Subcutaneous abdominal adipose tissue (tissue), 5 donors: Measurements from ENCODE around the gene MYADML2.
"Not testable (repeated sequence)": the region's sequence is repeated elsewhere in the genome, so short reads cannot be mapped to it uniquely, and the experiment has no call there.

Source experiments
- H3K27ac ChIP-seq: one replicate; pipeline ENCODE4 v1.7.0; 2013; ENCODE audit warnings: low read depth, mild to moderate bottlenecking, inconsistent platforms, low read length, moderate library complexity
- H3K27me3 ChIP-seq, 5 donors: one replicate each; pipeline ENCODE4 v1.7.0; 2013; ENCODE audit warnings: low read length in 5 of 5, inconsistent platforms in 1 of 5; ENCODE audit not compliant: control insufficient read depth in 5 of 5, insufficient read depth in 4 of 5
- H3K36me3 ChIP-seq, 5 donors: one replicate each; pipeline ENCODE4 v1.7.0; 2013; ENCODE audit warnings: low read length in 5 of 5; ENCODE audit not compliant: control insufficient read depth in 5 of 5, insufficient read depth in 5 of 5
- H3K4me1 ChIP-seq, 5 donors: one replicate each; pipeline ENCODE4 v1.7.0; 2013; ENCODE audit warnings: low read length in 5 of 5, mild to moderate bottlenecking in 3 of 5, moderate library complexity in 1 of 5; ENCODE audit not compliant: control insufficient read depth in 5 of 5, insufficient read depth in 5 of 5
- H3K4me3 ChIP-seq, 5 donors: one replicate each; pipeline ENCODE4 v1.7.0; 2013; ENCODE audit warnings: low read length in 5 of 5, low read depth in 1 of 5
- H3K9ac ChIP-seq, 5 donors: one replicate each; pipeline ENCODE4 v1.7.0; 2013; ENCODE audit warnings: low read length in 5 of 5, mild to moderate bottlenecking in 4 of 5, moderate library complexity in 3 of 5
- H3K9me3 ChIP-seq, 5 donors: one replicate each; pipeline ENCODE4 v1.7.0; 2013; ENCODE audit warnings: low read length in 5 of 5; ENCODE audit not compliant: control insufficient read depth in 5 of 5
- donor health status: healthy.
- donor health status: healthy.
- donor health status: healthy.
- donor health status: healthy.
- donor health status: healthy.

MYADML2 gene

DNA sequence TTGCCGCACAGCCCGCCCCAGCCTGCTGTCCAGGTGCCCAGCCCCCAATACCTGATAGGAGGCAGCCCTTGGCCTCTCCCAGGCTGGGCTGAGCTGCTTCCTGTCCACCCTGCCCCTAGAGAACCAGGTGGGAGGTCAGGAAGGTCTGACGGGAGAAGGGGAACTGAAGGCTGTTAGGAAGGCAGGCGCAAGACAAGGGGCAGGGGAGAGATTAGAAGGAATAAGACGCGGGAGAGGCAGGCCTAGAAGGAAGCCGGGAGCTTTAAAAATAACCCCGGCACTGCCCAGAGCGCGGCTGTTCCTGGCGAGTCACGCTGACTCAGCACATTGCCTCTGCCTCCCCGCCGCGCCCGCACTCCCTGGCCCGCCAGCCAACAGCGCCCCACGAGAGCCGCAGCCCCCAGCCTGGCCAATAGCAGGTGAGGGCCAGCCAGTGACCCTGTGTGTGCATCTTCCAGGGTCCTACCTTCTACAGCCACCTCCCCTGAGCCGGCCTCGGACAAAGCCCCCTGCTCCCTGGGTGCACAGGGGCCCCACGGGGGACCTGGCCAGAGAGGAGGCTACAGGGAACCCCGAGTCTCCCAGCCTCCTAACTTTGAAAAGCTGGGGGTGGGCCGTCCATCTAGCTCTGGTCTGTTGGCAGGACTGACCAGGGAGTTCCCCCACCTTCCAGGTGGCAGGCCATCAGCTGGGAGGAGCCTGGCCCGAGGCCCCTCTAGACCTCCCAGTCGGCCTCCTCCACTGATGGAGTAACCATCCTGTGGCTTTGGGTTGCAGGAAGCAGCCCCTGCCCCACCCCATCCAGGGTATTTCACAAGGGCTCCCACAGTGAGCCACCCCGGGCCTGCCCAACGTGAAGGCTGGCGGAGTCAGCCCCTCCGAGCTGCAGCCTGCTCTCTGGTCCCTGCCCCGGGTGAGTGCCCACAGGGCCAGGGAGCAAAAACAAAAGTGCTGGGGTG, 23.5 kb downstream of the MYADML2 start:
- Histone ChIP-seq H3K9me3 (no peaks in the 10 kb centered on the region), H3K27me3 (peaks cover 3 to 6% (median 4%) of the 10 kb centered on the region in 5 donors), H3K4me1 (peaks cover 8 to 84% (median 76%) of the 10 kb centered on the region in 5 donors), H3K4me3 (peak overlapping the region; percentile 27 to 61 (median 43)), H3K27ac (peak overlapping the region; percentile 60), H3K9ac (peak overlapping the region in 3 of 5 donors; percentile 51 to 67 (median 59)), H3K36me3 (peaks cover 0 to 35% (median 22%) of the 10 kb centered on the region in 5 donors)

GRCh38 chr17:81922566-81923301, 24.3 kb downstream of the MYADML2 start:
- peaks cover 0 to 35% (median 22%) of the 10 kb centered on the region in 5 donors for H3K36me3 ChIP-seq
- no peaks in the 10 kb centered on the region for H3K27me3 ChIP-seq
- H3K9ac ChIP-seq = no peak overlapping the region
- peak overlapping the region in 2 of 5 donors; percentile 30 to 59 for H3K4me3 ChIP-seq
- peak overlapping the region; percentile 60 for H3K27ac ChIP-seq
- H3K9me3 ChIP-seq = no peaks in the 10 kb centered on the region
- H3K4me1 ChIP-seq = peaks cover 8 to 82% (median 76%) of the 10 kb centered on the region in 5 donors

GRCh38 chr17:81921996-81922565, 25.0 kb downstream of the MYADML2 start:
- Histone ChIP-seq H3K36me3 (peaks cover 0 to 35% (median 22%) of the 10 kb centered on the region in 5 donors), H3K27me3 (no peaks in the 10 kb centered on the region), H3K4me3 (peak overlapping the region in 1 of 5 donors; percentile 5), H3K4me1 (peaks cover 11 to 87% (median 80%) of the 10 kb centered on the region in 5 donors), H3K27ac (no peak overlapping the region), H3K9me3 (no peaks in the 10 kb centered on the region), H3K9ac (no peak overlapping the region)

DNA sequence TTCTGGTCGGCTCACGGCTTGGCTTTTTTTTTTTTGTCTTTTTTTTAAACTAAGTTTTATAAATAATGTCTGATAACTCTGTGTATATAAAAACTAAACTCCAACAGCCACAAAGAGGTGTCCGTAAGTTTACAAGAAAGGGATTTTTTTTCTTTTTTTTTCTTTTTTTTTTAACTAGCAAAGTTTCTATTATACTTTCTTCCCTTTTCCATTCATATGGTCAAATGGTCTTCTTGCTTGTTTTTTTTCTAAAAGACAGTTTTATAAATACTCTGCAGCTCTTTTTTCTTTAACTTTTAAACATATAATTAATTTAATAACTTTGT, 25.5 kb downstream of the MYADML2 start:
- Histone ChIP-seq H3K4me1 (peaks cover 13 to 91% (median 84%) of the 10 kb centered on the region in 5 donors), H3K27ac (no peak overlapping the region), H3K4me3 (no peak overlapping the region)

DNA sequence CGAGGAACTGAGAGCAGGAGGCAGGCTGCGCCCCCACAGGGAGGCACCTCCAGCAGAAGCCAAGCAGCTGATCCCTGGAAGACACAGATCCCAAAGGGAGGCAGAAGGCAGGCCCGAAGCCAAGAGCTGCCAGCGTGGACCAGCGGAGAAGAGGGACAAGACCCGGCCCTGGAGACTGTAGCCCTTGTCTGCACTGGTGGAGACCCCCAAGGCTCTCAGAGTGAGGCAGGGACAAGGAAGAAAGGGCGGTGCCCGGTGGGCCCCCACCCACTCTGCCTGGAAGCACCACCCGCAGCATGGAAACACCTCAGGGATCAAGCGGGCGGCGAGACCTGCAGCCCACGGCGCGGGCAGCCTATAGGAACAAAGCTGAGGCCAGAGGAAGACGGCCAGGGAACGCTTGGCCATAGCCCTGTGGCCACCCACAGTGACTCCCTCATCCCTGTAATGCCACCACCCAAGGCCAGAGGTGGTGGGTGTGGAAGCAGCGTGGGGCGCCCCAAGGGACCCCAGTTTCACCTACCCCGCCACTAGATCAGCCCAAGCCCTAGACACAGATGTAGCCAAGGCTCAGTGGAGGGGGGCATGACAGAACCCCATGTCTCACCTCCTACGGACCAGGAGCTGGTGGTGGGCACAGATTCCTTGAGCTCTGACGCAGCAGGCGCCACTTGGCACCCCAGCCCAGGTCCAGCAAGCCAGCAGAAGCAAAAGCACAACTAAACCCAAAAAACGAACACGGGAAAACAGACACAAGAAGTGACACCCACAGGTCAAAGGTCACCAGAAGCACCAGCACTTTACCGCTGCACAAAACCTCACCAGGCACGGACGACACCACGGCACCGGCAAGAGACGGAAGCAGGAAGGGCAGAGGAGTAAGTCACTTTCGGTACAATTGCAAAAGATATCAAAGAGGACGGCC, 26.2 kb downstream of the MYADML2 start:
- Histone ChIP-seq H3K9ac (peak overlapping the region in 3 of 5 donors; percentile 9 to 41 (median 17)), H3K36me3 (peaks cover 0 to 36% (median 22%) of the 10 kb centered on the region in 5 donors), H3K9me3 (no peaks in the 10 kb centered on the region), H3K27ac (no peak overlapping the region), H3K4me1 (peaks cover 8 to 86% (median 78%) of the 10 kb centered on the region in 5 donors), H3K4me3 (peak overlapping the region in 1 of 5 donors; percentile 21), H3K27me3 (no peaks in the 10 kb centered on the region)

More for the DNA sequence above, 25.5 kb downstream of the MYADML2 start:
- Histone ChIP-seq H3K36me3 (peaks cover 0 to 35% (median 22%) of the 10 kb centered on the region in 5 donors), H3K27me3 (no peaks in the 10 kb centered on the region), H3K9me3 (no peaks in the 10 kb centered on the region), H3K9ac (peak overlapping the region in 1 of 5 donors; percentile 41)

DNA sequence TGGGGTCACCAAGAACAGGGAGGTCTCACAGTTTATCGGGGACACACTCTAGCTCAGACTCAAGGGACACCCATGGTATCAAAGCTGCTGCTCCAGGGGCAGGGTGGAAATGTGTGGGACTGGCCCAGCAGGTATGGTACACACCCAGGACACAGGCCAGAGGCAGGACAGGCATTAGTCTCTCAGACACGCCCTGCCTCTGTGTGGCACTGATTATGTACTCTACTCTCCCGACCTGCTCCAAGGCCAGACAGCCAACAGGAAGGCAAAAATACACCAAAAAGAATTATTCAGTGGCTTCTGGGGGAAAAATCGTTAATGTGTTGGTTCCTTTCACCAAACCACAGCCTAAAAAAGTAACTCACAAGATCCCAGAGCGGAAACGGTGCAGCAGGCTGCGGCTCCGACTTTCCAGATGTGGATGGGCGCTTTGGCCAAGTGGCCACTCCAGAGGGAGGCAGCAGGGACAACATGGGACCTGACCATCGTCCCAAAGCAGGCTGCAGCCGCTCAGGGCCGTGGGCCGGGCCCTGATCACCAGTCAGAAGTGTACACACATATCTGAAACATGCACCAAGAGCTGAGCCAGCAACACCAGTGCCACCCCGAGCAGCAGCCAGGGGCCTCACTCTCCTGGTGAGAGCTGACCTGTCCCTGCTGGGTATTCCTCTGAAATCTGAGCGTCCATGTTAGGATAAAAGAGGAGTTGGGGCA, 28.0 kb downstream of the MYADML2 start:
- H3K36me3 ChIP-seq = peaks cover 0 to 55% (median 40%) of the 10 kb centered on the region in 5 donors
- H3K9me3 ChIP-seq = no peaks in the 10 kb centered on the region
- no peak overlapping the region for H3K9ac ChIP-seq
- no peak overlapping the region for H3K4me3 ChIP-seq
- no peak overlapping the region for H3K27ac ChIP-seq
- H3K4me1 ChIP-seq = peaks cover 5 to 69% (median 60%) of the 10 kb centered on the region in 5 donors
- no peaks in the 10 kb centered on the region for H3K27me3 ChIP-seq

DNA sequence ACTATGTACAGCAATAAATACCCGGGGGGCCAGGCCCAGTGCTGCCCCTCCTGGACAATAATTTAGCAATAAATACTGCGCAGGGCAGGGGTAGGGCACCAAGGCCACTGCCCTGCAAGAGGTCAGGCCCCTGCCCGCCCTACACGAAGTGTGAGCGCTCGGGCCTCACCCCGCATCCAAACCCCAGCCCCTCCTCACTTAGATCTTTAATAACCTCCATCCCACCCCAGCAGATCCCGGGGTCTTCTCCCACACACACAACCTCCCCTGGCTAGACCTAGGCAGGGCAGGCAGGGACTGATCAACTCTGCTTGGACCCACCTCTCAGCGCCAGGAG, 28.7 kb downstream of the MYADML2 start:
- H3K36me3 ChIP-seq = peaks cover 0 to 62% (median 47%) of the 10 kb centered on the region in 5 donors
- peak overlapping the region in 4 of 5 donors; percentile 70 to 79 (median 75) for H3K4me3 ChIP-seq
- H3K27ac ChIP-seq, H3K9ac ChIP-seq, H3K9me3 ChIP-seq, H3K27me3 ChIP-seq: not testable (repeated sequence)
- H3K4me1 ChIP-seq = peaks cover 5 to 62% (median 54%) of the 10 kb centered on the region in 5 donors

GRCh38 chr17:81917565-81918332, 29.3 kb downstream of the MYADML2 start, which contains the start of gene SIRT7:
Gene SIRT7, minus strand, starts transcription at chr17:81918176. Its CDS starts 45 bp downstream, at chr17:81918131.
- Histone ChIP-seq H3K27me3 (no peaks in the 10 kb centered on the region), H3K9me3 (no peaks in the 10 kb centered on the region), H3K27ac (no peak within 1 kb of the TSS), H3K9ac (peak within 1 kb of the TSS in 4 of 5 donors; percentile 4 to 81 (median 70)), H3K4me3 (peak within 1 kb of the TSS; percentile 68 to 79 (median 73)), H3K36me3 (peaks cover 0 to 67% (median 51%) of the 10 kb centered on the region in 5 donors), H3K4me1 (peaks cover 5 to 58% (median 49%) of the 10 kb centered on the region in 5 donors)
